ENCODE measurements around the gene FGF16.

FGF16 gene

DNA sequence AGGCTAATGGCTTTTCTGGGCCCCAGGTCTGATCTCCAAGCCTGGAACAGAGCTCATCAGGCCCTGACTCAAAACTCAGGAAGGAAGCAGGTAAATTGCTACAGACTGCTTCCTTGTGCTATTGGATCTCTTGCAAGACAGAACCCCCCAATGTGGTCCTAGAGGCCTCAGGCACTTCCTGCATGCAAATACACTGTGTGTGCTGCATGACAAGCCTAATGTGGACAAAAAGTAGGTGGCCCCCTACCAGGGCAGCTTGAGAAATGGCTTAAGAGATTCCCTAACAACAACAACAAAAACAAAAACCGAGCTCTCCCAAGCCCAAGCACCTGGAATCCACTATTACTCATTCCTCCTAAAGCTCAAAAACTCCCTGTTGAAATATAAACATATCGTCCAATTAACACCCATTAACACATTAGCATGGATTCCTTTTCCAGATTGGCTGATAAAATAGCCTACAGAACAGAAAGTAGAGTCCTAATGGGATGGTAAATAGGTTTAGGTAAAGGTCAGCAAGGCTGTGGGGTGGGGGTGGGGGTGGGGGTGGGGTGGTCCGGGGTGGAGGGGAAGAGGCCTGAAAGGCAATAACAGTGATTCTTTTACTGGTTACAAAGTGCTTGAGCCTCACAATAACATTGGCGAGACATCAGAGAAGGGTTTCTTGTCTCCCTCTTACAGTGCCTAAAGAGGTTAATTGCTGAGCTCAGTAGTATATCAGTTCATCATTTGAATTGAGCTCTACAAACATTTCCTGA, 24.1 kb upstream of the FGF16 start:
- DNase-seq (ENCODE audit: low read depth): no peak

DNA sequence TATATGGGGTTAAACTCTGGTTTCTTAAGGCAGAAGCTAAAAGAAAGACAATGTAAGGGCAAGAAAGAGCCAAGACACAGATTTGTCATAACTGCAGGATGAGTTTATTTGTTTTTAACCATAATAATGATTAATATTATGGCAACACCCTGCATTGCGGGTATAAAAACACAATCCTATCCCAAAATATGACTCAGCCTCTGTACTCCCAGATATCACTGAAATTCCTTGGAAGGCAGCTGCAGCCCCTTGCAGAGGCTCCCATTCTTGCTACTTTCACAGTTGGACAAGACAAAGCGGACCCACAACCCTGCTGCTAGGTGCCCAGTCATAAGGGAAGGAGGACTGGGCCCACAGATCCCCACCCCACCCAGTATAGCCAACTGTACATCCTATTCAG, 20.4 kb upstream of the FGF16 start:
- TF ChIP-seq, protein P1, sequence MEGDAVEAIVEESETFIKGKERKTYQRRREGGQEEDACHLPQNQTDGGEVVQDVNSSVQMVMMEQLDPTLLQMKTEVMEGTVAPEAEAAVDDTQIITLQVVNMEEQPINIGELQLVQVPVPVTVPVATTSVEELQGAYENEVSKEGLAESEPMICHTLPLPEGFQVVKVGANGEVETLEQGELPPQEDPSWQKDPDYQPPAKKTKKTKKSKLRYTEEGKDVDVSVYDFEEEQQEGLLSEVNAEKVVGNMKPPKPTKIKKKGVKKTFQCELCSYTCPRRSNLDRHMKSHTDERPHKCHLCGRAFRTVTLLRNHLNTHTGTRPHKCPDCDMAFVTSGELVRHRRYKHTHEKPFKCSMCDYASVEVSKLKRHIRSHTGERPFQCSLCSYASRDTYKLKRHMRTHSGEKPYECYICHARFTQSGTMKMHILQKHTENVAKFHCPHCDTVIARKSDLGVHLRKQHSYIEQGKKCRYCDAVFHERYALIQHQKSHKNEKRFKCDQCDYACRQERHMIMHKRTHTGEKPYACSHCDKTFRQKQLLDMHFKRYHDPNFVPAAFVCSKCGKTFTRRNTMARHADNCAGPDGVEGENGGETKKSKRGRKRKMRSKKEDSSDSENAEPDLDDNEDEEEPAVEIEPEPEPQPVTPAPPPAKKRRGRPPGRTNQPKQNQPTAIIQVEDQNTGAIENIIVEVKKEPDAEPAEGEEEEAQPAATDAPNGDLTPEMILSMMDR (IDR thresholded peaks at IDR 0.05; ENCODE audit: control insufficient read depth, extremely low read depth, insufficient read depth): no peak
- no peak for DNase-seq (ENCODE audit: low read depth)
- no peak overlapping the region for H3K4me3 ChIP-seq (ENCODE audit: low read depth, low read length)

More for the DNA sequence above, 24.1 kb upstream of the FGF16 start:
- H3K4me3 ChIP-seq (ENCODE audit: low read depth, low read length): no peak overlapping the region
- TF ChIP-seq, protein P1 (IDR thresholded peaks at IDR 0.05; ENCODE audit: control insufficient read depth, extremely low read depth, insufficient read depth): no peak

DNA sequence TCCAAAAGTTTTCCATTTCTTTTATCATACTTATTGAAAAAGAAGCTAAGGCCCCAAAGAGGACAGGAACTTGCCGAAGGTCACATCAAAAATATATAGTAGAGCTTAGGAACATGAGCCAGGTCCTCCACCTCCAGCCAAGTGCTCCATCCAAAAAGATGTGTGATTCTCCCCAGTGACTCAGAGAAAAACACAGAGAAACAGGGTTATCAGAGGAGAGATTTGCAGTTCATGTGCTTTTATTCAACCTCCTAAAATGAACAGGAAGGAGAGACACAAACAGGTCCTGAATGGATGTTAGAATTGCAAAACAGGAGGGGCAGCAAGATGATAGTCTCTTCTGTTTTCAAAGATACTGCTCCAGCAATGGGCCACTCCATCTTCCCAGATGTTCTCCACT, 19.6 kb upstream of the FGF16 start:
- no peak for DNase-seq (ENCODE audit: low read depth)
- no peak overlapping the region for H3K4me3 ChIP-seq (ENCODE audit: low read depth, low read length)
- TF ChIP-seq, protein P1 (IDR thresholded peaks at IDR 0.05; ENCODE audit: control insufficient read depth, extremely low read depth, insufficient read depth): no peak

DNA sequence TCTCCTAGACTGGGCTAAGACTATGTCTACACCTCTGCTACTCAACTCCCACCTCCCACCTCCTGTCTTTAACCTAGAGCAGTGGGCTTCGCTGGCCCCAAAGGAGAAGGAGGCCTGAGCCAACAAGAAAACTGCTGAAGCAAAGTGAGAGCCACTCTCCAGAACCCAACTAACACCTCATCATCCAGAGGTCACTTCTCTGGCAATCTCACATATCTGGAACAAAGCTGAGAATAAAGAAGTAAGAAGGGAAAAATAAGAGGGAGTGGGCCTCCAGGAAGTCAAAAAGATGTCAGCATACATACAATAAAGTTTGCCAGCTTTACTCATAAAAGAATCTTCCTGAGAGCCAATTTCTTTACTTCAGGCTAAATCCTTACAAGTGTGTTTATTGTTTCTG, 18.6 kb upstream of the FGF16 start:
- H3K4me3 ChIP-seq (ENCODE audit: low read depth, low read length): no peak overlapping the region
- TF ChIP-seq, protein P1 (IDR thresholded peaks at IDR 0.05; ENCODE audit: control insufficient read depth, extremely low read depth, insufficient read depth): no peak
- no peak for DNase-seq (ENCODE audit: low read depth)

DNA sequence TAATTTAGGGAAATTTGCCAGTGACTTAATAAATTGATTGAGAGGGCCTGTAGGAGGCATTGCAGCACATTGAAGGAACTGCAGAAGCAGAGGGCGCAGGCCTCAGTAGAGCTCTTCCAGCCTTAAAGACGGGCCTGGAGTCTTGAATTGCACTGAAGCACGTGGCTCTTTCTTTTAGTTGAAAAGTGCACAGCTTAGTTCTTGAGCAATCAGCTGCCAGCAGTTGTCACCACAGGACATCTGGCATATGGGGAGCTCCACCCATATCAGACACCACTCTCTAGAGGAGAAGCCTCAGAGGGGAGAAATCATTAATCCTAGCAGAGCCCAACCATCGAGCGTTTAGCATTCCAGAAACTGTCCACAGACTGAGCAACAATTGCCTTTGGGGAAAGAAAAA, 16.0 kb upstream of the FGF16 start:
- H3K4me3 ChIP-seq (ENCODE audit: low read depth, low read length): no peak overlapping the region
- no peak for DNase-seq (ENCODE audit: low read depth)
- TF ChIP-seq, protein P1 (IDR thresholded peaks at IDR 0.05; ENCODE audit: control insufficient read depth, extremely low read depth, insufficient read depth): no peak

DNA sequence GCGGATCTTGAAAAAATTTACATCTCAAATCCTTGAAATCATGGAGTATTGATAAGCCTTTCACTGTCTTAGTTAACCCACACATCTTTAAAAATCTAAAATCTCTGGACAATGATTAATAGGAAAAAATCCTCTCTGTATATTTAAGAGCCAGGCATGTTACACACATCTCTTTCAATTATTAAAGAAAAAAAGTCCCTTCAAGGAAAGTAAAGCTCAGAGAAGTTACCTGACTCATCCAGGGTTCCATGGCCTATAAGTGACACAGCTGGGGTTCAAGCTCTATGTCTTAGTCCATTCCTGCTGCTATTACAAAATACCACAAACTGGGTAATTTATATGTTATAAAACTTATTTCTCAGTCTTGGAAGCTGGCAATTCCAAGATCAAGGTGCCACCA, 14.2 kb upstream of the FGF16 start:
- TF ChIP-seq, protein P1 (IDR thresholded peaks at IDR 0.05; ENCODE audit: control insufficient read depth, extremely low read depth, insufficient read depth): no peak
- no peak for DNase-seq (ENCODE audit: low read depth)
- no peak overlapping the region for H3K4me3 ChIP-seq (ENCODE audit: low read depth, low read length)

DNA sequence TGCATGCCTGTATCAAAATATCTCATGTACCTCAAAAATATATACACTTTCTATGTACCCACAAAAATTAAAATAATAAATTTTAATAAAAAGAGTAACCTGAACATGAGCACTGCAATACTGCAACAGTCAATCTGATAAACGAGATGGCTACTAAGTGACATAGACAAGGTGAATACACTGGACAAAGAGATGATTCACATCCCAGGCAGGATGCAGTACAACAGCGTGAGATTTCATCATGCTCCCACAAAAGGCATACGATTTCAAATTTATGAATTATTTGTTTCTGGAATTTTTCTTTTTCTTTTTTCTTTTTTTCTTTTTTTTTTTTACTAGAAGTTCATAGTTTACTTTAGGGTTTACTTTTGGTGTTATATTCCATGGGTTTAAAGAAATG, 12.2 kb upstream of the FGF16 start:
- H3K4me3 ChIP-seq (ENCODE audit: low read depth, low read length): no peak overlapping the region
- DNase-seq (ENCODE audit: low read depth): no peak
- TF ChIP-seq, protein P1 (IDR thresholded peaks at IDR 0.05; ENCODE audit: control insufficient read depth, extremely low read depth, insufficient read depth): no peak
